ENCODE results near the gene CXCL14.

DNA sequence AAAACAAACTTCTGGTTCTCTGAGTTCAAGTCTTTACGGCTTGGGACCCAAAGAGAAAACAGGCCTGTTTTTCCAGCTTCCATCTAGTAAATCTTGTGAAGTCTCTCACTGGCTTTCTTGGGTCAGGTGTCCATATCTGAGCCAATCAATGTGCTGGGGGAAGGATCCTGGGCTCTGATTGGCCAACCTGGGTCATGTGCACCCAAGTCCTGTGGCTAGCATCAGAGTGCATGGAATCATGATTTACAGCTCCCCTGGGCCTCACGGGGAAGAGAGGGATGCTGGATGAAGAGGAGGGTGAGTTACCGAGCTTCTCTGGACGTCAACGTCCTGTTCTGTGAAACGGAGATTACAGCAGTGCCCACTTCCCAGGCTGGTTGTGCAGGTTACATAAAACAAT lies 19.4 kb downstream of the CXCL14 start:
- TF ChIP-seq CTCF (conservative IDR thresholded peaks at IDR 0.05; ENCODE audit: low read depth, low read length) = no peak
- no peak for TF ChIP-seq EZH2 (IDR thresholded peaks at IDR 0.05; ENCODE audit: borderline replicate concordance, low read depth, low read length, poor library complexity, severe bottlenecking)
